H1 (cell line): Measurements from ENCODE around the gene PRR12. TPM values are rescaled to one million over a fixed set of nuclear protein-coding genes. Genes with fewer than 3 reads are reported as not detected.

Experiments used
- CTCF ChIA-PET: fragments of 300-600 bp; sonication (Branson Sonifier 250); formaldehyde crosslinking; loops from one replicate; lab custom pipeline; 2021; ENCODE audit not compliant: partially characterized antibody; lab: Charles Lee
- POLR2A ChIA-PET: fragments of 300-600 bp; sonication (Branson Sonifier 250); formaldehyde crosslinking; loops from one replicate; lab custom pipeline; 2021; ENCODE audit warnings: inconsistent platforms; ENCODE audit not compliant: partially characterized antibody; lab: Charles Lee
- DNase-seq, 2 experiments: peaks; one replicate each; pipeline versions ENCODE4 v3.0.0 to v3.0.0-alpha.2; 2010 to 2022; ENCODE audit warnings: low spot score in 2 of 2, low read depth in 1 of 2, mixed read lengths in 1 of 2
- FAIRE-seq: peaks from 2 replicates; lab custom pipeline; 2011; peaks lifted over from hg19 to GRCh38; lab: Jason Lieb, UNC
- H2AFZ ChIP-seq: 2 replicates; pipeline ENCODE4 v1.8.1; 2012; ENCODE audit warnings: low read length, inconsistent platforms
- H2AK5ac ChIP-seq: 2 replicates; pipeline ENCODE4 v1.6.1; 2013; ENCODE audit warnings: low read depth, low read length
- H2BK120ac ChIP-seq: replicated peaks from 2 replicates; pipeline ENCODE3; 2013; ENCODE audit warnings: low read depth, low read length, inconsistent platforms
- H2BK12ac ChIP-seq: 2 replicates; pipeline ENCODE4 v1.6.1; 2013; ENCODE audit warnings: low read depth, low read length
- H2BK15ac ChIP-seq: 2 replicates; pipeline ENCODE4 v1.6.1; 2013; ENCODE audit warnings: low read length
- H2BK20ac ChIP-seq: 2 replicates; pipeline ENCODE4 v1.6.1; 2013; ENCODE audit warnings: low read length
- H2BK5ac ChIP-seq: 2 replicates; pipeline ENCODE4 v1.6.1; 2013; ENCODE audit warnings: low read depth, low read length
- H3K14ac ChIP-seq: 2 replicates; pipeline ENCODE4 v1.6.1; 2013; ENCODE audit warnings: inconsistent platforms; ENCODE audit not compliant: insufficient read length
- H3K18ac ChIP-seq: 2 replicates; pipeline ENCODE4 v1.6.1; 2013; ENCODE audit warnings: low read length; ENCODE audit errors: extremely low read depth
- H3K23ac ChIP-seq: 2 replicates; pipeline ENCODE4 v1.6.1; 2013; ENCODE audit warnings: inconsistent platforms; ENCODE audit not compliant: insufficient read length
- H3K23me2 ChIP-seq: 2 replicates; pipeline ENCODE4 v1.6.1; 2013; ENCODE audit warnings: low read depth, low read length
- H3K27ac ChIP-seq: 2 replicates; pipeline ENCODE4 v1.6.1; 2011; ENCODE audit warnings: low read depth, low read length, inconsistent platforms
- H3K27me3 ChIP-seq, 4 experiments: replicated peaks in 1 of 4; 1 replicate in 1 of 4; 2 replicates in 3 of 4; pipeline versions ENCODE4 v1.6.1 to v1.8.1; 2011 to 2013; ENCODE audit warnings: low read length in 3 of 4, mild to moderate bottlenecking in 3 of 4, inconsistent platforms in 2 of 4, mixed read lengths in 2 of 4, moderate library complexity in 1 of 4; ENCODE audit not compliant: control insufficient read depth in 3 of 4, insufficient read depth in 3 of 4; ENCODE audit errors: extremely low read depth in 1 of 4
- H3K36me3 ChIP-seq, 4 experiments: 2 replicates each; pipeline versions ENCODE4 v1.6.1 to v1.8.1; 2011 to 2013; ENCODE audit warnings: mild to moderate bottlenecking in 4 of 4, low read length in 3 of 4, moderate library complexity in 2 of 4, control low read depth in 1 of 4, inconsistent platforms in 1 of 4; ENCODE audit not compliant: insufficient read depth in 4 of 4, control insufficient read depth in 2 of 4
- H3K4ac ChIP-seq: replicated peaks from 2 replicates; pipeline ENCODE3; 2013; ENCODE audit warnings: low read length, low read depth, mixed read lengths, inconsistent platforms; ENCODE audit not compliant: insufficient read length
- H3K4me1 ChIP-seq, 4 experiments: replicated peaks in 1 of 4; 1 replicate in 1 of 4; 2 replicates in 3 of 4; pipeline versions ENCODE4 v1.6.1 to v1.8.1; 2011 to 2013; ENCODE audit warnings: low read length in 3 of 4, inconsistent platforms in 2 of 4, mixed read lengths in 1 of 4; ENCODE audit not compliant: insufficient read depth in 4 of 4, control insufficient read depth in 3 of 4
- H3K4me2 ChIP-seq, 2 experiments: 2 replicates each; pipeline versions ENCODE4 v1.6.1 to v1.8.1; 2011 to 2013; ENCODE audit warnings: low read depth in 2 of 2, low read length in 2 of 2, control low read depth in 1 of 2, inconsistent platforms in 1 of 2, mild to moderate bottlenecking in 1 of 2; ENCODE audit not compliant: insufficient read depth in 1 of 2
- H3K4me3 ChIP-seq, 4 experiments: fragments of 200-600, 300-600 bp in 1 of 4; sonication (generic), shearing (Covaris generic), sonication (Bioruptor Twin) in 1 of 4; 2 replicates each; pipeline versions ENCODE4 v1.5.1 to v1.8.1; 2011 to 2016; ENCODE audit warnings: low read length in 4 of 4, low read depth in 3 of 4, control low read depth in 2 of 4, inconsistent platforms in 2 of 4, mild to moderate bottlenecking in 2 of 4, mixed read lengths in 1 of 4, moderate library complexity in 1 of 4; ENCODE audit not compliant: insufficient read depth in 2 of 4; ENCODE audit errors: extremely low read depth in 1 of 4
- H3K56ac ChIP-seq: replicated peaks from 2 replicates; pipeline ENCODE3; 2013; ENCODE audit warnings: low read depth, mild to moderate bottlenecking, mixed read lengths, low read length, inconsistent platforms; ENCODE audit not compliant: insufficient read length
- H3K79me1 ChIP-seq: 2 replicates; pipeline ENCODE4 v1.6.1; 2013; ENCODE audit warnings: low read depth, low read length, control low read depth
- H3K79me2 ChIP-seq, 2 experiments: 2 replicates each; pipeline versions ENCODE4 v1.6.1 to v1.8.1; 2012 to 2013; ENCODE audit warnings: low read length in 2 of 2, mild to moderate bottlenecking in 2 of 2, inconsistent platforms in 1 of 2; ENCODE audit not compliant: insufficient read depth in 2 of 2, control insufficient read depth in 1 of 2
- H3K9ac ChIP-seq, 4 experiments: replicated peaks in 1 of 4; 1 replicate in 1 of 4; 2 replicates in 3 of 4; pipeline versions ENCODE4 v1.6.1 to v1.8.1; 2011 to 2013; ENCODE audit warnings: low read depth in 3 of 4, low read length in 3 of 4, control low read depth in 2 of 4, mild to moderate bottlenecking in 2 of 4, moderate library complexity in 2 of 4, inconsistent platforms in 1 of 4; ENCODE audit errors: extremely low read depth in 1 of 4
- H3K9me3 ChIP-seq, 2 experiments: 2 replicates each; pipeline versions ENCODE4 v1.6.1 to v1.8.1; 2012 to 2013; ENCODE audit warnings: mild to moderate bottlenecking in 2 of 2, moderate library complexity in 2 of 2, control low read depth in 1 of 2, inconsistent platforms in 1 of 2, low read depth in 1 of 2, low read length in 1 of 2, mixed read lengths in 1 of 2; ENCODE audit not compliant: insufficient read depth in 2 of 2
- H4K20me1 ChIP-seq, 2 experiments: replicated peaks in 1 of 2; 2 replicates each; pipeline versions ENCODE3 to v1.8.1; 2011 to 2013; ENCODE audit warnings: inconsistent platforms in 2 of 2, low read length in 2 of 2, mild to moderate bottlenecking in 1 of 2; ENCODE audit not compliant: insufficient read depth in 2 of 2, control insufficient read depth in 1 of 2
- H4K5ac ChIP-seq: 2 replicates; pipeline ENCODE4 v1.6.1; 2013; ENCODE audit warnings: low read length, low read depth, mixed read lengths, inconsistent platforms; ENCODE audit not compliant: insufficient read length
- H4K8ac ChIP-seq: 2 replicates; pipeline ENCODE4 v1.8.0; 2013; ENCODE audit warnings: mild to moderate bottlenecking, moderate library complexity, low read length, inconsistent platforms; ENCODE audit not compliant: insufficient read depth; ENCODE audit errors: extremely low read depth
- H4K91ac ChIP-seq: replicated peaks from 2 replicates; pipeline ENCODE3; 2013; ENCODE audit warnings: low read length, mixed read lengths, inconsistent platforms; ENCODE audit not compliant: insufficient read length
- CHD1 ChIP-seq: IDR thresholded peaks from 2 replicates; pipeline ENCODE4 v1.6.1; 2012; ENCODE audit warnings: low read depth, low read length, improper control_type of control experiment
- CTBP2 ChIP-seq: IDR thresholded peaks from 2 replicates; pipeline ENCODE4 v1.7.0; 2011; ENCODE audit warnings: borderline replicate concordance, mild to moderate bottlenecking, moderate library complexity, mixed read lengths, low read length; ENCODE audit not compliant: insufficient read depth, insufficient read length
- EZH2 ChIP-seq: fragments of 200-600 bp; sonication (generic); IDR thresholded peaks from 2 replicates; pipeline ENCODE4 v1.7.1; 2012; ENCODE audit warnings: low read depth, mild to moderate bottlenecking, moderate library complexity, low read length, inconsistent platforms; ENCODE audit not compliant: severe bottlenecking
- MAX ChIP-seq: IDR thresholded peaks from 2 replicates; pipeline ENCODE4 v1.6.1; 2012; ENCODE audit warnings: inconsistent platforms
- RFX5 ChIP-seq: IDR thresholded peaks from 2 replicates; pipeline ENCODE4 v1.6.1; 2011; ENCODE audit warnings: low read depth, low read length, improper control_type of control experiment, borderline replicate concordance
- SIN3A ChIP-seq, 2 experiments: IDR thresholded peaks in 1 of 2; conservative IDR thresholded peaks in 1 of 2; 2 replicates each; pipeline ENCODE4 v1.6.1; 2011 to 2012; ENCODE audit warnings: low read length in 2 of 2, improper control_type of control experiment in 1 of 2, low read depth in 1 of 2, mild to moderate bottlenecking in 1 of 2
- SP1 ChIP-seq: IDR thresholded peaks from 2 replicates; pipeline ENCODE4 v1.6.1; 2011; ENCODE audit warnings: low read depth, low read length
- SUZ12 ChIP-seq: fragments of 200-600 bp; sonication (generic); IDR thresholded peaks from 2 replicates; pipeline ENCODE4 v1.6.1; 2012; ENCODE audit warnings: mild to moderate bottlenecking, inconsistent platforms, low read length, moderate library complexity, mixed read lengths
- WGBS, 2 experiments: shearing (Covaris generic) in 1 of 2; methylation state at CpG; one replicate each; pipeline versions ENCODE4 v1.1.6 to v1.1.7; 2013 to 2015; ENCODE audit warnings: low lambda C conversion rate in 2 of 2, mixed read lengths in 2 of 2, inconsistent platforms in 1 of 2, low coverage in 1 of 2, missing lambda C conversion rate in 1 of 2; ENCODE audit not compliant: insufficient replicate concordance in 2 of 2, insufficient coverage in 1 of 2, insufficient read length in 1 of 2; ENCODE audit errors: extremely low coverage in 1 of 2, missing lambda C conversion rate in 1 of 2; 5-methylcytosine and 5-hydroxymethylcytosine counted together
- polyA plus RNA-seq, 7 experiments: library from polyadenylated mRNA; depleted of rRNA in 3 of 7; stranded (reverse) in 5 of 7; unstranded in 2 of 7; fragments of >200 nt in 5 of 7; fragments of 200-250 nt in 2 of 7; gene quantifications; 1 replicate in 5 of 7; 2 replicates in 1 of 7; 4 replicates in 1 of 7; pipeline versions ENCODE4 v1.2.1 to v1.2.3, GENCODE V29; 2011 to 2013; ENCODE audit warnings: missing spikeins in 2 of 7, mixed read lengths in 2 of 7
- total RNA-seq: library from RNA; stranded (reverse); fragmentation: NEBNext Ultra II Directional; extraction: Animal tissue kit (Norgen Biotek cat#: 25700); gene quantifications from 2 replicates; pipeline ENCODE4 v1.2.1, GENCODE V29; 2021
- TF ChIP-seq, protein P1 (sequence below): IDR thresholded peaks from 2 replicates; pipeline ENCODE4 v1.6.1; 2012; ENCODE audit warnings: low read length, inconsistent platforms

Gene PRR12
- total and polyA plus RNA-seq, 2 of the 8 experiments (the other 6 are each of a cell fraction or from before 2014, with no cell fraction given) = 2.5 to 59.4 TPM

DNA sequence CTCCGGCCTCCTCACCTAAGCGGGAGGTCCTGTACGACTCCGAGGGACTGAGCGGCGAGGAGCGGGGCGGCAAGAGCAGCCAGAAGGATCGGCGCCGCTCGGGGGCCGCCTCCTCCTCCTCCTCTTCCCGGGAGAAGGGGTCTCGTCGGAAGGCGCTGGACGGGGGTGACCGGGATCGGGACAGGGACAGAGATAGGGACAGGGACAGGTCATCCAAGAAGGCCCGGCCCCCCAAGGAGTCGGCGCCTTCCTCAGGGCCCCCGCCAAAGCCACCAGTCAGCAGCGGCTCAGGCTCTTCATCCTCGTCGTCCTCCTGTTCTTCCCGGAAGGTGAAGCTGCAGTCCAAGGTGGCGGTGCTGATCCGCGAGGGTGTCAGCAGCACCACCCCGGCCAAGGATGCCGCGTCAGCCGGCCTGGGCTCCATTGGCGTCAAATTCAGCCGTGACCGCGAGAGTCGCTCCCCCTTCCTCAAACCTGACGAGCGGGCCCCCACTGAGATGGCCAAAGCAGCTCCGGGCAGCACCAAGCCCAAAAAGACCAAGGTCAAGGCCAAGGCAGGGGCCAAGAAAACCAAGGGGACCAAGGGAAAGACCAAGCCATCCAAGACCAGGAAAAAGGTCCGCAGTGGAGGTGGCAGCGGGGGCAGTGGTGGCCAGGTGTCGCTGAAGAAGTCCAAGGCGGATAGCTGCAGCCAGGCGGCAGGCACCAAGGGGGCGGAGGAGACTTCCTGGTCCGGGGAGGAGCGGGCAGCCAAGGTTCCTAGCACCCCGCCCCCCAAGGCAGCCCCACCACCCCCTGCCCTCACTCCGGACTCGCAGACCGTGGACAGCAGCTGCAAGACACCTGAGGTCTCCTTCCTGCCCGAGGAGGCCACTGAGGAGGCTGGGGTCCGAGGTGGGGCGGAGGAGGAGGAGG, 61.8 kb downstream of the PRR12 start:
- Histone ChIP-seq H3K4me1 (peaks cover 0 to 14% (median 5%) of the 10 kb centered on the region in 4 experiments; a peak in 4 of 7 replicates), H3K9me3 (no peaks in the 10 kb centered on the region), H3K36me3 (peaks cover 13 to 69% (median 40%) of the 10 kb centered on the region in 4 experiments; a peak in 7 of 8 replicates), H3K4me3 (no peak overlapping the region), H4K5ac (no peak overlapping the region), H3K27me3 (no peaks in the 10 kb centered on the region), H3K4ac (no peak overlapping the region), H3K9ac (no peak overlapping the region), H3K23me2 (no peaks in the 10 kb centered on the region), H3K18ac (no peak overlapping the region), H2BK20ac (no peak overlapping the region), H3K27ac (no peak overlapping the region), H3K14ac (no peak overlapping the region), H3K79me2 (no peaks in the 10 kb centered on the region; a peak in 1 of 4 replicates), H2BK5ac (no peak overlapping the region), H4K8ac (peak overlapping the region; percentile 4; the same call in 1 of the 2 replicates), H4K91ac (no peak overlapping the region), H2BK15ac (no peak overlapping the region), H3K4me2 (no peak overlapping the region), H4K20me1 (peaks cover 6 to 17% of the 10 kb centered on the region in 2 experiments), H3K79me1 (peaks cover 7% of the 10 kb centered on the region; the same call in 1 of the 2 replicates), H2AFZ (no peak overlapping the region), H2AK5ac (no peak overlapping the region), H3K23ac (no peak overlapping the region), H2BK120ac (no peak overlapping the region), H3K56ac (no peak overlapping the region), H2BK12ac (no peak overlapping the region)
- DNase-seq = no peak
- POLR2A ChIA-PET = interaction anchor here (0.9 to 18.0 kb wide), 3 partner anchors 9 to 60 kb away, joined by 4 to 275 read pairs (median 236); partner anchors contain the start of genes PRMT1, RRAS and SCAF1
- 96% methylated on average over 27 of the region's 58 CpGs; no CpG with 5 or more reads in 1 of the 2 experiments for WGBS, 2 experiments
- FAIRE-seq = no peak
- CTCF ChIA-PET = no interaction called here
- TF ChIP-seq RFX5 = no peak
- no peak for TF ChIP-seq SP1
- no peak for TF ChIP-seq CHD1
- TF ChIP-seq EZH2 = no peak
- TF ChIP-seq SUZ12 = no peak
- TF ChIP-seq MAX = no peak
- TF ChIP-seq CTBP2 = no peak
- TF ChIP-seq SIN3A (conservative IDR thresholded peaks at IDR 0.05 in 1 of 2, IDR thresholded peaks at IDR 0.05 in 1 of 2; ENCODE audit: low read depth in 1 of 2, low read length in 2 of 2) = no peak
- TF ChIP-seq, protein P1, sequence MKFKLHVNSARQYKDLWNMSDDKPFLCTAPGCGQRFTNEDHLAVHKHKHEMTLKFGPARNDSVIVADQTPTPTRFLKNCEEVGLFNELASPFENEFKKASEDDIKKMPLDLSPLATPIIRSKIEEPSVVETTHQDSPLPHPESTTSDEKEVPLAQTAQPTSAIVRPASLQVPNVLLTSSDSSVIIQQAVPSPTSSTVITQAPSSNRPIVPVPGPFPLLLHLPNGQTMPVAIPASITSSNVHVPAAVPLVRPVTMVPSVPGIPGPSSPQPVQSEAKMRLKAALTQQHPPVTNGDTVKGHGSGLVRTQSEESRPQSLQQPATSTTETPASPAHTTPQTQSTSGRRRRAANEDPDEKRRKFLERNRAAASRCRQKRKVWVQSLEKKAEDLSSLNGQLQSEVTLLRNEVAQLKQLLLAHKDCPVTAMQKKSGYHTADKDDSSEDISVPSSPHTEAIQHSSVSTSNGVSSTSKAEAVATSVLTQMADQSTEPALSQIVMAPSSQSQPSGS = no peak
